H1 (cell line): ENCODE measurements around the gene PPP1R15B. TPM values are rescaled to one million over a fixed set of nuclear protein-coding genes. Genes with fewer than 3 reads are reported as not detected.

Source experiments
- NANOG ChIP-seq: IDR thresholded peaks from 2 replicates; pipeline ENCODE4 v1.6.1; 2011; ENCODE audit warnings: low read length, low read depth, mild to moderate bottlenecking, inconsistent platforms; ENCODE audit not compliant: insufficient read depth, poor library complexity, severe bottlenecking
- POU5F1 ChIP-seq: IDR thresholded peaks from 2 replicates; pipeline ENCODE4 v1.6.1; 2011; ENCODE audit warnings: low read depth, mild to moderate bottlenecking, low read length, moderate library complexity
- polyA plus RNA-seq, 7 experiments: library from polyadenylated mRNA; depleted of rRNA in 3 of 7; stranded (reverse) in 5 of 7; unstranded in 2 of 7; fragments of >200 nt in 5 of 7; fragments of 200-250 nt in 2 of 7; gene quantifications; 1 replicate in 5 of 7; 2 replicates in 1 of 7; 4 replicates in 1 of 7; pipeline versions ENCODE4 v1.2.1 to v1.2.3, GENCODE V29; 2011 to 2013; ENCODE audit warnings: missing spikeins in 2 of 7, mixed read lengths in 2 of 7
- total RNA-seq: library from RNA; stranded (reverse); fragmentation: NEBNext Ultra II Directional; extraction: Animal tissue kit (Norgen Biotek cat#: 25700); gene quantifications from 2 replicates; pipeline ENCODE4 v1.2.1, GENCODE V29; 2021

The PPP1R15B gene
- total and polyA plus RNA-seq, 2 of the 8 experiments (the other 6 are each of a cell fraction or from before 2014, with no cell fraction given): 14.4 to 72.2 TPM

DNA sequence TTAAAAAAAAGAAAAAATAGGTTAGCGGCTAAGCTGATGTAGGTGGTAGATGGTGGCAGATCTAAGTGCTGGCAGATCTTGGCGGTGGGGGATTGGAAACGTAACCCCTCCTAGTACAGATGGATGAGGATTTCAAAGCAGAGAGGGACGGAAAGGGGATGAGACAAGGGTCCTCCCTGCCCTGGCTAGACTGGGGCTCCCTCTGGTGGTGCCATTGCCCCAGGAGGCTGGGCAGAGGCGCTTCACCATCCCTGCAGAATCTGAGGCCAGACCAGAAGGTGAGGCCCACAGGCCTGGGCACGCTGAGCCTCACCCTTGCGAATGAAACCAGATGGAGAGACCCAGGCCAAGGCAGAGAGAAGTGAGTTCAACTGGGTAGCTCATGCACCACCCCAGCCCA, 44.9 kb downstream of the PPP1R15B start (continued):
- TF ChIP-seq POU5F1 (no peak), NANOG (no peak)
- TF ChIP-seq, all 59 proteins: peak for 3
